Panc1 (cell line): Measurements from ENCODE around the gene RAD50. TPM values are rescaled to one million over a fixed set of nuclear protein-coding genes. Genes with fewer than 3 reads are reported as not detected.

Experiments
- ATAC-seq: fragments of 200-7000 bp; cut with Tn5 transposase; 2 replicates; pipeline ENCODE4 v1.9.1; 2020; ENCODE audit warnings: mild to moderate bottlenecking, moderate library complexity
- BruUV-seq: library from RNA; stranded (reverse); fragments of 400-500 nt; replicated peaks from 2 replicates; lab custom pipeline; 2021; lab: Mats Ljungman, UMichigan
- CTCF ChIA-PET: fragments of 300-600 bp; sonication (Branson Sonifier 250); formaldehyde crosslinking; loops from one replicate; lab custom pipeline; 2022; ENCODE audit warnings: antibody characterized with exemption; lab: Charles Lee
- POLR2A ChIA-PET: fragments of 300-600 bp; sonication (Branson Sonifier 250); formaldehyde crosslinking; loops from one replicate; lab custom pipeline; 2022; ENCODE audit warnings: antibody characterized with exemption; lab: Charles Lee
- DNase-seq: peaks from one replicate; pipeline ENCODE4 v3.0.0-alpha.2; 2010; ENCODE audit warnings: low read depth, low spot score
- H3K27ac ChIP-seq: 2 replicates; pipeline ENCODE4 v1.5.1; 2011; ENCODE audit warnings: mild to moderate bottlenecking, low read length, inconsistent platforms
- H3K27me3 ChIP-seq: fragments of 200-500 bp; sonication (Bioruptor generic); 2 replicates; pipeline ENCODE4 v1.6.0; 2014; ENCODE audit warnings: low read length, inconsistent platforms; ENCODE audit not compliant: control insufficient read depth, insufficient read depth
- H3K36me3 ChIP-seq: fragments of 200-500 bp; sonication (Bioruptor generic); 2 replicates; pipeline ENCODE4 v1.5.1; 2014; ENCODE audit warnings: inconsistent platforms, mild to moderate bottlenecking, low read length, moderate library complexity; ENCODE audit not compliant: control insufficient read depth, insufficient read depth
- H3K4me1 ChIP-seq: 2 replicates; pipeline ENCODE4 v1.5.1; 2011; ENCODE audit warnings: inconsistent platforms, mild to moderate bottlenecking, low read length, moderate library complexity; ENCODE audit not compliant: control insufficient read depth, insufficient read depth
- H3K4me3 ChIP-seq, 2 experiments: 2 replicates each; pipeline ENCODE4 v1.5.1; 2011 to 2012; ENCODE audit warnings: low read depth in 2 of 2, low read length in 2 of 2, mild to moderate bottlenecking in 2 of 2, inconsistent platforms in 1 of 2, moderate library complexity in 1 of 2
- H3K9me3 ChIP-seq: fragments of 200-500 bp; sonication (Bioruptor generic); 2 replicates; pipeline ENCODE4 v1.5.1; 2014; ENCODE audit warnings: low read depth, mild to moderate bottlenecking, inconsistent platforms, low read length, moderate library complexity; ENCODE audit not compliant: control insufficient read depth, insufficient read depth
- CTCF ChIP-seq: fragments of 450-650 bp; IDR thresholded peaks from 2 replicates; pipeline ENCODE4 v1.5.1; 2017; ENCODE audit warnings: mild to moderate bottlenecking
- POLR2AphosphoS5 ChIP-seq: IDR thresholded peaks from 2 replicates; pipeline ENCODE4 v1.6.1; 2012; ENCODE audit warnings: mild to moderate bottlenecking, low read depth, low read length, moderate library complexity
- REST ChIP-seq, 2 experiments: IDR thresholded peaks; 2 replicates each; pipeline ENCODE4 v1.6.1; 2011 to 2012; ENCODE audit warnings: low read depth in 2 of 2, control low read depth in 1 of 2, low read length in 1 of 2, mild to moderate bottlenecking in 1 of 2, moderate library complexity in 1 of 2; ENCODE audit not compliant: insufficient read depth in 1 of 2
- SIN3A ChIP-seq: IDR thresholded peaks from 2 replicates; pipeline ENCODE4 v1.6.1; 2012; ENCODE audit warnings: low read depth, mild to moderate bottlenecking, low read length, moderate library complexity, borderline replicate concordance; ENCODE audit not compliant: insufficient read depth
- TCF7L2 ChIP-seq: IDR thresholded peaks from 2 replicates; pipeline ENCODE4 v1.6.1; 2011; ENCODE audit warnings: mild to moderate bottlenecking, low read depth, low read length, inconsistent platforms
- in situ Hi-C: cut with HindIII; loops from 2 replicates; pipeline ENCODE4 v1.10.0; 2016; ENCODE audit warnings: low sequenced_read_pairs, low pct_unique_long_range_greater_than_20kb
- intact Hi-C: fragments of 100-400 bp; cut with micrococcal nuclease; formaldehyde crosslinking; loops from one replicate; pipeline ENCODE4 v1.10.0; 2022; ENCODE audit not compliant: unreplicated experiment
- total RNA-seq: library from RNA; stranded (reverse); gene quantifications from one replicate; pipeline ENCODE4 v1.2.1, GENCODE V29; 2021; ENCODE audit not compliant: unreplicated experiment

RAD50 gene
- total RNA-seq, 1 experiment from 2014 or later: 77.6 TPM

- no TSS peak for BruUV-seq
- no peaks in the 10 kb centered on the region for H3K36me3 ChIP-seq
- CTCF ChIA-PET: no interaction called here
- POLR2A ChIA-PET: no interaction called here
- TF ChIP-seq SIN3A (no peak), TCF7L2 (no peak), REST (IDR thresholded peaks at IDR 0.05; ENCODE audit: insufficient read depth in 1 of 2, low read depth in 2 of 2, low read length in 1 of 2) (no peak), CTCF (no peak), POLR2AphosphoS5 (no peak)
- no peaks in the 10 kb centered on the region for H3K4me1 ChIP-seq
- no peak for ATAC-seq
- intact Hi-C loops (no loop called here), in situ Hi-C loops (no loop called here)
- no peak overlapping the region for H3K27ac ChIP-seq
- no peak for DNase-seq
- H3K9me3 ChIP-seq: no peaks in the 10 kb centered on the region
- H3K4me3 ChIP-seq: no peak overlapping the region
- H3K27me3 ChIP-seq: no peaks in the 10 kb centered on the region
Measured at GRCh38 chr5:132688536-132689339, 132.0 kb downstream of the RAD50 start.

- Histone ChIP-seq H3K4me1 (no peaks in the 10 kb centered on the region), H3K9me3 (no peaks in the 10 kb centered on the region), H3K4me3 (no peak overlapping the region), H3K36me3 (no peaks in the 10 kb centered on the region), H3K27ac (no peak overlapping the region), H3K27me3 (no peaks in the 10 kb centered on the region)
- no TSS peak for BruUV-seq
- TF ChIP-seq SIN3A (no peak), POLR2AphosphoS5 (no peak), REST (IDR thresholded peaks at IDR 0.05; ENCODE audit: insufficient read depth in 1 of 2, low read depth in 2 of 2, low read length in 1 of 2) (no peak), TCF7L2 (no peak), CTCF (no peak)
- POLR2A ChIA-PET: no interaction called here
- intact Hi-C loops (no loop called here), in situ Hi-C loops (no loop called here)
- DNase-seq (no peak), ATAC-seq (no peak)
- CTCF ChIA-PET: interaction anchor here (0.5 kb wide), 1 partner anchor 321 kb away, joined by 4 read pairs; no protein-coding TSS in a partner anchor
Measured at GRCh38 chr5:132689513-132689912, 132.7 kb downstream of the RAD50 start.
